BJ (cell line): ENCODE data around the gene SPOPL. TPM values are rescaled to one million over a fixed set of nuclear protein-coding genes. Genes with fewer than 3 reads are reported as not detected.
"Not testable (repeated sequence)": the region's sequence is repeated elsewhere in the genome, so short reads cannot be mapped to it uniquely, and the experiment has no call there.

ENCODE experiments used
- CTCF ChIA-PET: fragments of 350-600 bp; formaldehyde crosslinking; extraction: SDS; loops from one replicate; lab custom pipeline; 2021; ENCODE audit warnings: antibody characterized with exemption, inconsistent platforms; lab: Yijun Ruan, JAX
- POLR2A ChIA-PET: fragments of 300-600 bp; sonication (Branson Sonifier 250); formaldehyde crosslinking; extraction: SDS; loops from one replicate; lab custom pipeline; 2021; ENCODE audit warnings: antibody characterized with exemption; lab: Charles Lee
- DNase-seq: peaks from one replicate; pipeline ENCODE4 v3.0.0-alpha.2; 2011; ENCODE audit warnings: low read depth
- H3K27me3 ChIP-seq: 2 replicates; pipeline ENCODE4 v1.6.0; 2011; ENCODE audit warnings: low read length; ENCODE audit not compliant: control insufficient read depth, insufficient read depth
- H3K36me3 ChIP-seq: 2 replicates; pipeline ENCODE4 v1.5.1; 2011; ENCODE audit warnings: low read length; ENCODE audit not compliant: control insufficient read depth, insufficient read depth
- H3K4me3 ChIP-seq: 2 replicates; pipeline ENCODE4 v1.5.1; 2011; ENCODE audit warnings: low read depth, mild to moderate bottlenecking, control low read depth, low read length
- CTCF ChIP-seq: IDR thresholded peaks from 2 replicates; pipeline ENCODE4 v1.5.1; 2011; ENCODE audit warnings: low read depth, mild to moderate bottlenecking, control low read depth, inconsistent platforms, low read length, moderate library complexity; ENCODE audit not compliant: insufficient read depth
- polyA plus RNA-seq: library from polyadenylated mRNA; depleted of rRNA; stranded (reverse); fragments of >200 nt; gene quantifications from 2 replicates; pipeline ENCODE4 v1.2.3, GENCODE V29; 2011

SPOPL gene
- polyA plus RNA-seq, 1 experiment = 5.8 TPM

GRCh38 chr2:138515092-138515491 is 13.5 kb downstream of the SPOPL start:
- H3K27me3 ChIP-seq = no peaks in the 10 kb centered on the region
- no peaks in the 10 kb centered on the region for H3K36me3 ChIP-seq
- ChIA-PET CTCF (no interaction called here), POLR2A (interaction anchor here (0.6 kb wide), 1 partner anchor 137 kb away, joined by 3 read pairs; no protein-coding TSS in a partner anchor)
- TF ChIP-seq CTCF = no peak
- H3K4me3 ChIP-seq = no peak overlapping the region
- DNase-seq = no peak

- DNase-seq = no peak
- no peak for TF ChIP-seq CTCF
- no peak overlapping the region for H3K4me3 ChIP-seq
- no peaks in the 10 kb centered on the region for H3K36me3 ChIP-seq
- no peaks in the 10 kb centered on the region for H3K27me3 ChIP-seq
- ChIA-PET POLR2A (no interaction called here), CTCF (no interaction called here)
Observed at GRCh38 chr2:138516030-138516704, 14.6 kb downstream of the SPOPL start.

GRCh38 chr2:138518860-138519259 is 17.3 kb downstream of the SPOPL start:
- no peak overlapping the region for H3K4me3 ChIP-seq
- H3K27me3 ChIP-seq = no peaks in the 10 kb centered on the region
- POLR2A ChIA-PET = no interaction called here
- H3K36me3 ChIP-seq = no peaks in the 10 kb centered on the region
- no peak for DNase-seq
- no peak for TF ChIP-seq CTCF
- CTCF ChIA-PET = interaction anchor here (0.6 kb wide), 1 partner anchor 328 kb away, joined by 5 read pairs; no protein-coding TSS in a partner anchor

GRCh38 chr2:138521821-138522220 is 20.3 kb downstream of the SPOPL start:
- ChIA-PET POLR2A (no interaction called here), CTCF (no interaction called here)
- no peaks in the 10 kb centered on the region for H3K27me3 ChIP-seq
- no peak for DNase-seq
- H3K4me3 ChIP-seq = no peak overlapping the region
- H3K36me3 ChIP-seq = no peaks in the 10 kb centered on the region
- no peak for TF ChIP-seq CTCF

- ChIA-PET CTCF (interaction anchor here (0.8 to 2.1 kb wide), 3 partner anchors 10 to 17 kb away, joined by 3 to 4 read pairs (median 3); no protein-coding TSS in a partner anchor), POLR2A (interaction anchor here (0.6 kb wide), 1 partner anchor 160 kb away, joined by 4 read pairs; no protein-coding TSS in a partner anchor)
- DNase-seq = no peak
- Histone ChIP-seq H3K36me3 (no peaks in the 10 kb centered on the region), H3K4me3 (no peak overlapping the region), H3K27me3 (no peaks in the 10 kb centered on the region)
- no peak for TF ChIP-seq CTCF
Observed at GRCh38 chr2:138522556-138522955, 21.0 kb downstream of the SPOPL start.

GRCh38 chr2:138523018-138523672 is 21.6 kb downstream of the SPOPL start:
- H3K4me3 ChIP-seq, H3K36me3 ChIP-seq, DNase-seq, H3K27me3 ChIP-seq: not testable (repeated sequence)
- POLR2A ChIA-PET = interaction anchor here (0.6 kb wide), 1 partner anchor 160 kb away, joined by 4 read pairs; no protein-coding TSS in a partner anchor
- CTCF ChIA-PET = interaction anchor here (0.8 to 2.1 kb wide), 3 partner anchors 10 to 17 kb away, joined by 3 to 4 read pairs (median 3); no protein-coding TSS in a partner anchor

GRCh38 chr2:138523673-138524042 is 22.1 kb downstream of the SPOPL start:
- CTCF ChIA-PET = interaction anchor here (1.1 to 2.1 kb wide), 2 partner anchors 12 to 18 kb away, joined by 3 to 4 read pairs; no protein-coding TSS in a partner anchor
- DNase-seq, H3K4me3 ChIP-seq, H3K27me3 ChIP-seq, POLR2A ChIA-PET, H3K36me3 ChIP-seq: not testable (repeated sequence)
